Astrocyte (in vitro differentiated cells and primary cell): ENCODE measurements around the gene ATF7. TPM values are rescaled to one million over a fixed set of nuclear protein-coding genes. Genes with fewer than 3 reads are reported as not detected.
"Not testable (repeated sequence)": the region's sequence is repeated elsewhere in the genome, so short reads cannot be mapped to it uniquely, and the experiment has no call there.

Experiments
- DNase-seq: peaks from one replicate; pipeline ENCODE4 v3.0.0-alpha.2; 2010; ENCODE audit warnings: low read depth
- FAIRE-seq: peaks from 2 replicates; lab custom pipeline; 2011; peaks lifted over from hg19 to GRCh38; lab: Jason Lieb, UNC
- H2AFZ ChIP-seq: 2 replicates; pipeline ENCODE4 v1.6.0; 2012; ENCODE audit warnings: low read depth, low read length, inconsistent platforms
- H3K27ac ChIP-seq: 2 replicates; pipeline ENCODE4 v1.5.1; 2011; ENCODE audit warnings: low read depth, low read length, inconsistent platforms
- H3K27me3 ChIP-seq: 2 replicates; pipeline ENCODE4 v1.6.0; 2011; ENCODE audit warnings: low read length, inconsistent platforms; ENCODE audit not compliant: insufficient read depth
- H3K36me3 ChIP-seq: 2 replicates; pipeline ENCODE4 v1.5.1; 2011; ENCODE audit warnings: low read length, inconsistent platforms; ENCODE audit not compliant: insufficient read depth
- H3K4me1 ChIP-seq: 2 replicates; pipeline ENCODE4 v1.5.1; 2011; ENCODE audit warnings: low read length, inconsistent platforms; ENCODE audit not compliant: insufficient read depth
- H3K4me2 ChIP-seq: 2 replicates; pipeline ENCODE4 v1.6.0; 2012; ENCODE audit warnings: low read length, inconsistent platforms
- H3K4me3 ChIP-seq: 2 replicates; pipeline ENCODE4 v1.5.1; 2011; ENCODE audit warnings: low read depth, mild to moderate bottlenecking, low read length, inconsistent platforms; ENCODE audit not compliant: insufficient read depth
- H3K79me2 ChIP-seq: 2 replicates; pipeline ENCODE4 v1.6.0; 2012; ENCODE audit warnings: mild to moderate bottlenecking, low read length, inconsistent platforms; ENCODE audit not compliant: insufficient read depth
- H3K9ac ChIP-seq: 2 replicates; pipeline ENCODE4 v1.6.0; 2012; ENCODE audit warnings: mild to moderate bottlenecking, low read length, inconsistent platforms
- H3K9me3 ChIP-seq: 2 replicates; pipeline ENCODE4 v1.5.1; 2012; ENCODE audit warnings: low read depth, mild to moderate bottlenecking, low read length, inconsistent platforms; ENCODE audit not compliant: insufficient read depth
- H4K20me1 ChIP-seq: 2 replicates; pipeline ENCODE4 v1.6.0; 2012; ENCODE audit warnings: low read length, inconsistent platforms; ENCODE audit not compliant: insufficient read depth
- H3K27ac Mint-ChIP-seq: one replicate; pipeline ENCODE4 v1.8.0; 2021; ENCODE audit warnings: mild to moderate bottlenecking, mixed read lengths; ENCODE audit not compliant: unreplicated experiment
- H3K27me3 Mint-ChIP-seq: one replicate; pipeline ENCODE4 v1.8.0; 2021; ENCODE audit warnings: low read depth, mixed read lengths; ENCODE audit not compliant: unreplicated experiment
- H3K36me3 Mint-ChIP-seq: one replicate; pipeline ENCODE4 v1.8.0; 2021; ENCODE audit warnings: low read depth, mixed read lengths; ENCODE audit not compliant: unreplicated experiment
- H3K4me1 Mint-ChIP-seq: one replicate; pipeline ENCODE4 v1.8.0; 2021; ENCODE audit warnings: low read depth, mixed read lengths; ENCODE audit not compliant: unreplicated experiment
- H3K4me3 Mint-ChIP-seq: one replicate; pipeline ENCODE4 v1.8.0; 2021; ENCODE audit warnings: mild to moderate bottlenecking, moderate library complexity, mixed read lengths; ENCODE audit not compliant: unreplicated experiment
- H3K9me3 Mint-ChIP-seq: one replicate; pipeline ENCODE4 v1.8.0; 2021; ENCODE audit warnings: mild to moderate bottlenecking, mixed read lengths; ENCODE audit not compliant: unreplicated experiment
- CTCF ChIP-seq: IDR thresholded peaks from 2 replicates; pipeline ENCODE4 v1.5.1; 2011; ENCODE audit warnings: low read depth, mild to moderate bottlenecking, inconsistent platforms, low read length, moderate library complexity; ENCODE audit not compliant: insufficient read depth
- EZH2 ChIP-seq: IDR thresholded peaks from 2 replicates; pipeline ENCODE4 v1.6.1; 2012; ENCODE audit warnings: mild to moderate bottlenecking, low read length, inconsistent platforms; ENCODE audit not compliant: insufficient read depth
- total RNA-seq: library from RNA; stranded (reverse); gene quantifications from 2 replicates; pipeline ENCODE4 v1.2.1, GENCODE V29; 2021

ATF7 gene
- total RNA-seq, 1 donor from 2014 or later = 38.3 TPM

GRCh38 chr12:53638057-53638456, 11.9 kb upstream of the ATF7 start:
- Histone ChIP-seq H3K27ac (no peak overlapping the region), H3K4me1 (no peaks in the 10 kb centered on the region), H3K36me3 (no peaks in the 10 kb centered on the region), H3K27me3 (no peaks in the 10 kb centered on the region), H3K4me2 (no peak overlapping the region), H3K9me3 (no peaks in the 10 kb centered on the region), H3K4me3 (no peak overlapping the region), H3K79me2 (no peaks in the 10 kb centered on the region), H2AFZ (no peak overlapping the region), H3K9ac (no peak overlapping the region), H4K20me1 (no peaks in the 10 kb centered on the region)
- Mint-ChIP-seq H3K4me3 (no peak overlapping the region), H3K27me3 (no peaks in the 10 kb centered on the region), H3K27ac (no peak overlapping the region), H3K36me3 (no peaks in the 10 kb centered on the region), H3K4me1 (no peaks in the 10 kb centered on the region), H3K9me3 (no peaks in the 10 kb centered on the region)
- no peak for TF ChIP-seq CTCF
- TF ChIP-seq EZH2 = no peak
- DNase-seq (no peak), FAIRE-seq (no peak)

- Histone ChIP-seq H4K20me1 (no peaks in the 10 kb centered on the region), H3K9me3 (no peaks in the 10 kb centered on the region), H3K4me1 (no peaks in the 10 kb centered on the region), H3K79me2 (no peaks in the 10 kb centered on the region), H3K4me2 (no peak overlapping the region), H2AFZ (no peak overlapping the region), H3K36me3 (no peaks in the 10 kb centered on the region), H3K9ac (no peak overlapping the region), H3K27ac (no peak overlapping the region), H3K4me3 (no peak overlapping the region), H3K27me3 (no peaks in the 10 kb centered on the region)
- no peak overlapping the region for H3K27ac Mint-ChIP-seq
- DNase-seq (no peak), FAIRE-seq (no peak)
- TF ChIP-seq CTCF (no peak), EZH2 (no peak)
- H3K4me1 Mint-ChIP-seq = no peaks in the 10 kb centered on the region
- H3K4me3 Mint-ChIP-seq = no peak overlapping the region
- H3K9me3 Mint-ChIP-seq = no peaks in the 10 kb centered on the region
- no peaks in the 10 kb centered on the region for H3K36me3 Mint-ChIP-seq
- peaks cover 2% of the 10 kb centered on the region for H3K27me3 Mint-ChIP-seq
Observed at GRCh38 chr12:53636641-53637040, 10.5 kb upstream of the ATF7 start.

DNA sequence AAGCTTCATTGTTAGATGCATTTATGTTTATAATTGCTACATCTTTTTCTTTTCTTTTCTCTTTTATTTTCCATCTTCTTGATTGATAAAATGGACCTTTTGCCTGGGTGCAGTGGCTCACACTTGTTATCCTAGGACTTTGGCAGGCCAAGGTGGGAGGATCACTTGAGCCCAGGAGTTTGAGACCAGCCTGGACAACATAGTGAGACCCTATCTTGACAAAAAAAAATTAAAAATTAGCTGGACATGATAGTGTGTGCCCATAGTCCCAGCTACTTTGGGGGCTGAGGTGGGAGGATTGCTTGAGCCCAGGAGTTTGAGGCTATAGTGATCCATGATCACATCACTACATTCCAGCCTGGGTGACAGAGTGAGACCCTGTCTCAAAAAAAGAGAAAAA, 9.5 kb upstream of the ATF7 start:
- H3K27ac Mint-ChIP-seq, H3K9me3 ChIP-seq, H3K4me1 Mint-ChIP-seq, H3K36me3 ChIP-seq, H3K27me3 ChIP-seq, H3K4me3 Mint-ChIP-seq, H3K27me3 Mint-ChIP-seq, H2AFZ ChIP-seq, DNase-seq, FAIRE-seq, H3K36me3 Mint-ChIP-seq, H3K4me1 ChIP-seq, H3K4me3 ChIP-seq, H3K27ac ChIP-seq, H4K20me1 ChIP-seq, H3K9ac ChIP-seq, H3K79me2 ChIP-seq, H3K9me3 Mint-ChIP-seq, H3K4me2 ChIP-seq: not testable (repeated sequence)
